OCI-LY7 (cell line): ENCODE data around the gene WWTR1.

Experiments
- EZH2phosphoT487 ChIP-seq: fragments of 200-600 bp; sonication (generic); IDR thresholded peaks from 2 replicates; pipeline ENCODE4 v1.6.1; 2018; ENCODE audit warnings: low read depth, borderline replicate concordance, mild to moderate bottlenecking, mixed run types, antibody characterized with exemption, low read length, moderate library complexity, mixed read lengths
- TF ChIP-seq, protein P1 (sequence below): fragments of 200-600 bp; sonication (generic); conservative IDR thresholded peaks from 2 replicates; pipeline ENCODE4 v1.5.1; 2014; ENCODE audit warnings: mild to moderate bottlenecking, antibody characterized with exemption, low read length, moderate library complexity, mixed read lengths

DNA sequence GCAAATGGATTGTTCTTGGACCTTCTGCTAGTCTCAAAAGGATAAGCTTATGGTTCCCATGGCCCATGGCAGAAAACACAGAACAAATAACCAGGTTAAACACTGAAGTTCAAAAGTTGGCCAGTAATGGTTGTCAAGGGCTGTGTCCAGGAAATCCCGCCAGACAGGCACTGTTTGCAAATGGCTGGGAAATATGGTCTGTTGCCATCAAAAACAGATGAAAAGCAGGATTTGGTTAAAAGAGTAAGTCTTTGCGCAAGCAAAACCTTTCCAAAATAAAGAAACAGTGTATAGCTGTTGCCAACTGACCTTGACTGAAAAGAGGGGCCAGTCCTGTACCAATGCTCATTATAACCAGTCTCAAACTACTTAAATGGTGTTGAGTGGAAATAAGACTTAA, 58.6 kb downstream of the WWTR1 start:
- TF ChIP-seq, protein P1, sequence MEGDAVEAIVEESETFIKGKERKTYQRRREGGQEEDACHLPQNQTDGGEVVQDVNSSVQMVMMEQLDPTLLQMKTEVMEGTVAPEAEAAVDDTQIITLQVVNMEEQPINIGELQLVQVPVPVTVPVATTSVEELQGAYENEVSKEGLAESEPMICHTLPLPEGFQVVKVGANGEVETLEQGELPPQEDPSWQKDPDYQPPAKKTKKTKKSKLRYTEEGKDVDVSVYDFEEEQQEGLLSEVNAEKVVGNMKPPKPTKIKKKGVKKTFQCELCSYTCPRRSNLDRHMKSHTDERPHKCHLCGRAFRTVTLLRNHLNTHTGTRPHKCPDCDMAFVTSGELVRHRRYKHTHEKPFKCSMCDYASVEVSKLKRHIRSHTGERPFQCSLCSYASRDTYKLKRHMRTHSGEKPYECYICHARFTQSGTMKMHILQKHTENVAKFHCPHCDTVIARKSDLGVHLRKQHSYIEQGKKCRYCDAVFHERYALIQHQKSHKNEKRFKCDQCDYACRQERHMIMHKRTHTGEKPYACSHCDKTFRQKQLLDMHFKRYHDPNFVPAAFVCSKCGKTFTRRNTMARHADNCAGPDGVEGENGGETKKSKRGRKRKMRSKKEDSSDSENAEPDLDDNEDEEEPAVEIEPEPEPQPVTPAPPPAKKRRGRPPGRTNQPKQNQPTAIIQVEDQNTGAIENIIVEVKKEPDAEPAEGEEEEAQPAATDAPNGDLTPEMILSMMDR: no peak
- no peak for TF ChIP-seq EZH2phosphoT487
